Tibial nerve (tissue), 4 donors: Measurements from ENCODE around the gene NAA25.

Experiments used
- CTCF ChIP-seq, 5 experiments: fragments of 200-600 bp in 3 of 5; fragments of 450-650 bp in 2 of 5; sonication (generic) in 3 of 5; IDR thresholded peaks; one replicate each; pipeline ENCODE4 v1.5.1; 2016 to 2019; ENCODE audit warnings: antibody characterized with exemption in 5 of 5, mild to moderate bottlenecking in 3 of 5, moderate library complexity in 2 of 5
- EP300 ChIP-seq, 2 donors: sonication (generic); formaldehyde crosslinking; IDR thresholded peaks; one replicate each; pipeline ENCODE4 v1.6.1; 2017; ENCODE audit warnings: antibody characterized with exemption in 2 of 2, mild to moderate bottlenecking in 1 of 2
- POLR2A ChIP-seq, 2 donors: fragments of 450-650 bp; IDR thresholded peaks; one replicate each; pipeline ENCODE4 v1.6.1; 2017; ENCODE audit warnings: antibody characterized with exemption in 2 of 2, mild to moderate bottlenecking in 2 of 2, moderate library complexity in 2 of 2

GRCh38 chr12:111976860-111977259 lies 131.7 kb downstream of the NAA25 start:
- TF ChIP-seq POLR2A (IDR thresholded peaks at IDR 0.05) (no peak), EP300 (IDR thresholded peaks at IDR 0.05) (no peak), CTCF (IDR thresholded peaks at IDR 0.05) (no peak)
